ENCODE results near the gene LYPD6B. TPM values are rescaled to one million over a fixed set of nuclear protein-coding genes. Genes with fewer than 3 reads are reported as not detected.

LYPD6B gene
- total and polyA plus RNA-seq, 8 donors, result 0.79 to 35.8 (median 24.6) TPM

- Histone ChIP-seq H3K4me3 (no peak overlapping the region), H3K36me3 (no peaks in the 10 kb centered on the region), H3K27ac (no peak overlapping the region), H3K9me3 (no peaks in the 10 kb centered on the region), H3K4me1 (no peaks in the 10 kb centered on the region), H3K27me3 (no peaks in the 10 kb centered on the region)
- DNase-seq (no peak), ATAC-seq (no peak)
- TF ChIP-seq CTCF (IDR thresholded peaks at IDR 0.05), result no peak
- intact Hi-C loops (cut with DNase I), result no loop called here
These were observed 95.9 kb downstream of the LYPD6B start for GRCh38 chr2:149134335-149134923.

GRCh38 chr2:149136111-149136510, 97.6 kb downstream of the LYPD6B start:
- Histone ChIP-seq H3K27me3 (no peaks in the 10 kb centered on the region), H3K36me3 (no peaks in the 10 kb centered on the region), H3K4me1 (no peaks in the 10 kb centered on the region), H3K4me3 (no peak overlapping the region), H3K9me3 (no peaks in the 10 kb centered on the region), H3K27ac (no peak overlapping the region)
- TF ChIP-seq CTCF (IDR thresholded peaks at IDR 0.05), result no peak
- DNase-seq, result no peak
- intact Hi-C loops (cut with DNase I), result no loop called here
- ATAC-seq, result no peak

- intact Hi-C loops (cut with DNase I), result no loop called here
- Histone ChIP-seq H3K4me1 (no peaks in the 10 kb centered on the region), H3K27me3 (no peaks in the 10 kb centered on the region), H3K27ac (no peak overlapping the region), H3K9me3 (no peaks in the 10 kb centered on the region), H3K36me3 (no peaks in the 10 kb centered on the region), H3K4me3 (no peak overlapping the region)
- no peak for TF ChIP-seq CTCF (IDR thresholded peaks at IDR 0.05)
- DNase-seq, result no peak
- ATAC-seq, result no peak
These were observed 102.5 kb downstream of the LYPD6B start for GRCh38 chr2:149141046-149141445.

- no peak for TF ChIP-seq CTCF (IDR thresholded peaks at IDR 0.05)
- Histone ChIP-seq H3K4me3 (no peak overlapping the region), H3K4me1 (no peaks in the 10 kb centered on the region), H3K36me3 (no peaks in the 10 kb centered on the region), H3K27ac (no peak overlapping the region), H3K27me3 (no peaks in the 10 kb centered on the region), H3K9me3 (no peaks in the 10 kb centered on the region)
- ATAC-seq (no peak), DNase-seq (no peak)
- intact Hi-C loops (cut with DNase I), result no loop called here
These were observed 105.2 kb downstream of the LYPD6B start for GRCh38 chr2:149143734-149144133.

GRCh38 chr2:149145314-149146295, 107.1 kb downstream of the LYPD6B start:
- no peak overlapping the region for H3K27ac ChIP-seq
- no peak overlapping the region for H3K4me3 ChIP-seq
- no peaks in the 10 kb centered on the region for H3K4me1 ChIP-seq
- no peaks in the 10 kb centered on the region for H3K36me3 ChIP-seq
- no peaks in the 10 kb centered on the region for H3K9me3 ChIP-seq
- no peak for ATAC-seq
- intact Hi-C loops (cut with DNase I), result no loop called here
- no peak for DNase-seq
- no peaks in the 10 kb centered on the region for H3K27me3 ChIP-seq
- no peak for TF ChIP-seq CTCF (IDR thresholded peaks at IDR 0.05)

Data from left lung (tissue), 10 donors.